Effector memory CD4-positive, alpha-beta T cell (primary cell): ENCODE data around the gene UTS2R.
"Not testable (repeated sequence)": the region's sequence is repeated elsewhere in the genome, so short reads cannot be mapped to it uniquely, and the experiment has no call there.

ENCODE experiments used
- DNase-seq, 3 donors: peaks; one replicate each; pipeline ENCODE4 v3.0.0-alpha.2; 2020
- H3K27ac ChIP-seq: 2 replicates; pipeline ENCODE4 v1.7.0; 2013; ENCODE audit warnings: mild to moderate bottlenecking, low read length, moderate library complexity; ENCODE audit not compliant: insufficient read depth, poor library complexity, severe bottlenecking
- H3K27me3 ChIP-seq: replicated peaks from 2 replicates; pipeline ENCODE4 v1.7.0; 2013; ENCODE audit warnings: mild to moderate bottlenecking, low read length; ENCODE audit not compliant: insufficient read depth, control insufficient read depth, poor library complexity, severe bottlenecking
- H3K36me3 ChIP-seq: 2 replicates; pipeline ENCODE4 v1.7.0; 2013; ENCODE audit warnings: mild to moderate bottlenecking, low read length, moderate library complexity; ENCODE audit not compliant: control insufficient read depth, insufficient read depth
- H3K4me1 ChIP-seq: 2 replicates; pipeline ENCODE4 v1.7.0; 2013; ENCODE audit warnings: low read length, mild to moderate bottlenecking; ENCODE audit not compliant: control insufficient read depth, insufficient read depth, poor library complexity, severe bottlenecking
- H3K4me3 ChIP-seq: 2 replicates; pipeline ENCODE4 v1.7.0; 2013; ENCODE audit warnings: low read length, low read depth, mild to moderate bottlenecking; ENCODE audit not compliant: insufficient read depth, poor library complexity, severe bottlenecking
- H3K9me3 ChIP-seq: 2 replicates; pipeline ENCODE4 v1.7.0; 2013; ENCODE audit warnings: mild to moderate bottlenecking, low read length, moderate library complexity; ENCODE audit not compliant: control insufficient read depth

The UTS2R gene

GRCh38 chr17:82347994-82348393 lies 23.6 kb upstream of the UTS2R start:
- H3K27ac ChIP-seq, H3K9me3 ChIP-seq, H3K27me3 ChIP-seq, H3K4me1 ChIP-seq, H3K36me3 ChIP-seq, DNase-seq, H3K4me3 ChIP-seq: not testable (repeated sequence)

- Histone ChIP-seq H3K36me3 (no peaks in the 10 kb centered on the region), H3K27ac (no peak overlapping the region), H3K4me3 (no peak overlapping the region), H3K27me3 (no peaks in the 10 kb centered on the region), H3K9me3 (no peaks in the 10 kb centered on the region), H3K4me1 (peaks cover 6% of the 10 kb centered on the region)
- no peak for DNase-seq
Observed at GRCh38 chr17:82348434-82348833, 23.1 kb upstream of the UTS2R start.

GRCh38 chr17:82348866-82349265 lies 22.7 kb upstream of the UTS2R start:
- DNase-seq = no peak
- Histone ChIP-seq H3K4me1 (peaks cover 6% of the 10 kb centered on the region), H3K27ac (no peak overlapping the region), H3K9me3 (no peaks in the 10 kb centered on the region), H3K27me3 (no peaks in the 10 kb centered on the region), H3K36me3 (no peaks in the 10 kb centered on the region), H3K4me3 (no peak overlapping the region)

- H3K4me3 ChIP-seq = no peak overlapping the region
- no peaks in the 10 kb centered on the region for H3K27me3 ChIP-seq
- DNase-seq = no peak
- no peaks in the 10 kb centered on the region for H3K9me3 ChIP-seq
- peaks cover 6% of the 10 kb centered on the region for H3K4me1 ChIP-seq
- H3K27ac ChIP-seq = no peak overlapping the region
- H3K36me3 ChIP-seq = no peaks in the 10 kb centered on the region
Observed at GRCh38 chr17:82349287-82349701, 22.3 kb upstream of the UTS2R start.

- H3K9me3 ChIP-seq = no peaks in the 10 kb centered on the region
- DNase-seq = no peak
- H3K36me3 ChIP-seq = no peaks in the 10 kb centered on the region
- H3K27ac ChIP-seq = no peak overlapping the region
- H3K4me3 ChIP-seq = no peak overlapping the region
- no peaks in the 10 kb centered on the region for H3K27me3 ChIP-seq
- peaks cover 6% of the 10 kb centered on the region for H3K4me1 ChIP-seq
Observed at GRCh38 chr17:82350182-82351030, 21.2 kb upstream of the UTS2R start.

- Histone ChIP-seq H3K4me3 (no peak overlapping the region), H3K4me1 (peaks cover 6% of the 10 kb centered on the region), H3K27me3 (no peaks in the 10 kb centered on the region), H3K27ac (no peak overlapping the region), H3K9me3 (no peaks in the 10 kb centered on the region), H3K36me3 (no peaks in the 10 kb centered on the region)
- DNase-seq = no peak
Observed at GRCh38 chr17:82351254-82351712, 20.3 kb upstream of the UTS2R start.

- peak; percentile 55 to 74 (median 66) for DNase-seq
- no peak overlapping the region for H3K27ac ChIP-seq
- no peaks in the 10 kb centered on the region for H3K27me3 ChIP-seq
- H3K4me1 ChIP-seq = peaks cover 6% of the 10 kb centered on the region
- no peaks in the 10 kb centered on the region for H3K9me3 ChIP-seq
- no peaks in the 10 kb centered on the region for H3K36me3 ChIP-seq
- no peak overlapping the region for H3K4me3 ChIP-seq
Observed at GRCh38 chr17:82351713-82352488, 19.7 kb upstream of the UTS2R start.

- no peak overlapping the region for H3K4me3 ChIP-seq
- DNase-seq = no peak
- H3K36me3 ChIP-seq = no peaks in the 10 kb centered on the region
- H3K4me1 ChIP-seq = peaks cover 6% of the 10 kb centered on the region
- no peaks in the 10 kb centered on the region for H3K9me3 ChIP-seq
- H3K27me3 ChIP-seq = no peaks in the 10 kb centered on the region
- H3K27ac ChIP-seq = no peak overlapping the region
Observed at GRCh38 chr17:82353484-82353883, 18.1 kb upstream of the UTS2R start.

GRCh38 chr17:82354804-82355308 lies 16.7 kb upstream of the UTS2R start:
- H3K36me3 ChIP-seq = no peaks in the 10 kb centered on the region
- DNase-seq = no peak
- no peak overlapping the region for H3K4me3 ChIP-seq
- H3K9me3 ChIP-seq = no peaks in the 10 kb centered on the region
- H3K27ac ChIP-seq = no peak overlapping the region
- peaks cover 6% of the 10 kb centered on the region for H3K4me1 ChIP-seq
- no peaks in the 10 kb centered on the region for H3K27me3 ChIP-seq
